ENCODE results near the gene POLR2H. TPM values are rescaled to one million over a fixed set of nuclear protein-coding genes. Genes with fewer than 3 reads are reported as not detected.

Gene POLR2H
- total RNA-seq, result 108 and 155 TPM in 2 replicates

GRCh38 chr3:184361532-184361931 is at the start of gene POLR2H, which contains the start of gene CLCN2:
Gene POLR2H (plus strand): TSS chr3:184361710. CDS start chr3:184363493, 1,783 bp downstream.
Gene CLCN2 (minus strand): TSS chr3:184361605. CDS start chr3:184361479, 126 bp downstream.

GRCh38 chr3:184314363-184314699 is 47.2 kb upstream of the POLR2H start, which contains the start of gene EIF4G1:
Gene EIF4G1 (plus strand): TSS chr3:184314606. CDS start chr3:184315797, 1,191 bp downstream.

GRCh38 chr3:184337399-184337714 is 24.2 kb upstream of the POLR2H start, which contains the start of gene FAM131A:
Gene FAM131A (plus strand): TSS chr3:184337600. CDS start chr3:184337631, 31 bp downstream.

GRCh38 chr3:184377882-184378445 is 16.5 kb downstream of the POLR2H start, which contains the start of gene THPO:
Gene THPO (minus strand): TSS chr3:184378207. CDS start chr3:184376259, 1,948 bp downstream.

DNA sequence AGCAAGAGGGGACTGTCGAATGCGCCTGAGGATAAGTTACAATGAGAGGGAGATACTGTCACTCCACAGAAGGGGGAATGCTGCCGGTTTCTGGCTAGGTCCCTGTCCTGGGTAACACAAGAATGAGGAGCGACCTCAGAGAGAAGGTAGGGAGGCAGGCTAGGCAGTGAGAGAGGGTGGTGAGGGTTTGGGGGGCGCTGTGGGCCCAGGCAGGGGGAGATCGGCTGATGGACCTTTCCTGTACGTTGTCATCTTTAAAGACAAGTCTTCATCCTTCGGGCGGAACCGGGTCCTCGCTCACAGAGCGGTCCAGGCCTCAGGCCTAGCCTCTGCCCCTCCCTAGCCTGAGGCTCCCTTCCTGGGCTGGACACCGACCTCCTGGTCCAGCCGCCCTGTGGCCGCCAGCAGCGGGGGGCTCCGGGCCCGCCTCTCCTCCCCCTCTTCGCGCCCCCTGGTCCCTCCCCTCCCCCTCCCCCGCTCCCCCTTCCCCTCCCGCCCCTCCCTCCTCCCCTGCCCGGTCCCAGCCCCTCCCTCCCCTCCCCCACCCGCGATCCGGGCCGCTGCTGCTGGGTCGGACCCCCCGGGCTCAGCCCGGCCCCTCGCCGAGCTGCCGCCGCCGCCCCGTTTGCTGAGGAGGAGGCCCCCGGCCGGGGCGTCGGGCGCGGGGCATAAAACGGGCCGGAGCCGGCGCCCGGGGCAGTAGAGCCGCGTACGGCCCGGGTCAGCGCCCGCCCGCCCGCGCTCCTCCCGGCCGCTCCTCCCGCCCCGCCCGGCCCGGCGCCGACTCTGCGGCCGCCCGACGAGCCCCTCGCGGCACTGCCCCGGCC is 18.1 kb downstream of the POLR2H start, which contains the start of gene CHRD:
Gene CHRD (plus strand): TSS at position 697 of the 827 bp plus-strand sequence. CDS start 265 bp downstream, outside the sequence.

Other genes with a start within 250 kb of the POLR2H start
- 37.4 and 57.3 TPM in 2 replicates for gene EIF2B5, start 226.4 kb upstream of the POLR2H start, total RNA-seq
- 30.9 and 38.6 TPM in 2 replicates for gene DVL3, start 206.3 kb upstream of the POLR2H start, total RNA-seq
- 531 and 599 TPM in 2 replicates for gene AP2M1, start 186.9 kb upstream of the POLR2H start, total RNA-seq
- 51.6 and 57.7 TPM in 2 replicates for gene ABCF3, start 175.5 kb upstream of the POLR2H start, total RNA-seq
- not detected in 2 replicates for gene VWA5B2, start 132.1 kb upstream of the POLR2H start, total RNA-seq
- gene ALG3, start 112.7 kb upstream of the POLR2H start, total RNA-seq, result 31.5 and 33.0 TPM in 2 replicates
- 1.6 and 2.2 TPM in 2 replicates for gene EEF1AKMT4, start 112.0 kb upstream of the POLR2H start, total RNA-seq
- gene CAMK2N2, start 100.2 kb upstream of the POLR2H start, total RNA-seq, result 0.25 and 0.33 TPM in 2 replicates
- under 0.01 TPM in 1 of 2 replicates, not detected in the other for gene ECE2, start 85.7 kb upstream of the POLR2H start, total RNA-seq
- 711 and 1,487 TPM in 2 replicates for gene PSMD2, start 62.5 kb upstream of the POLR2H start, total RNA-seq
- gene EIF4G1, start 47.1 kb upstream of the POLR2H start, total RNA-seq, result 282 and 359 TPM in 2 replicates
- gene FAM131A, start 24.1 kb upstream of the POLR2H start, total RNA-seq, result 29.7 and 42.6 TPM in 2 replicates
- 2.7 and 4.1 TPM in 2 replicates for gene CLCN2, start 105 bp upstream of the POLR2H start, total RNA-seq
- gene THPO, start 16.5 kb downstream of the POLR2H start, total RNA-seq, result 0.25 and 0.66 TPM in 2 replicates
- gene CHRD, start 18.3 kb downstream of the POLR2H start, total RNA-seq, result 7.4 and 9.3 TPM in 2 replicates
- 4.5 and 8.5 TPM in 2 replicates for gene EPHB3, start 200.1 kb downstream of the POLR2H start, total RNA-seq

Data from uterine smooth muscle cell (primary cell).